Stomach (tissue), 9 donors: ENCODE data around the gene TEAD2. TPM values are rescaled to one million over a fixed set of nuclear protein-coding genes. Genes with fewer than 3 reads are reported as not detected.
A peak's percentile ranks its signal among the peaks of the same experiment; 100 is the strongest.

Experiments
- DNase-seq, 2 donors: peaks; one replicate each; pipeline versions ENCODE4 v3.0.0 to v3.0.0-alpha.2; 2013 to 2019
- H3K27ac ChIP-seq, 5 donors: fragments of 200-600 bp in 4 of 5; sonication (generic) in 4 of 5; one replicate each; pipeline ENCODE4 v1.5.1; 2013 to 2019; ENCODE audit warnings: mild to moderate bottlenecking in 1 of 5, moderate library complexity in 1 of 5
- H3K27me3 ChIP-seq, 3 donors: fragments of 200-600 bp; sonication (generic); one replicate each; pipeline ENCODE4 v1.5.1; 2017 to 2019; ENCODE audit warnings: mixed run types in 1 of 3
- H3K36me3 ChIP-seq, 4 donors: fragments of 200-600 bp; sonication (generic); 1 replicate in 3 of 4; 2 replicates in 1 of 4; pipeline ENCODE4 v1.5.1; 2016 to 2019
- H3K4me1 ChIP-seq, 4 donors: fragments of 200-600 bp; sonication (generic); one replicate each; pipeline ENCODE4 v1.5.1; 2016 to 2019
- H3K4me3 ChIP-seq, 4 donors: fragments of 200-600 bp; sonication (generic) in 3 of 4; one replicate each; pipeline ENCODE4 v1.5.1; 2016 to 2019; ENCODE audit warnings: mild to moderate bottlenecking in 1 of 4
- H3K9me3 ChIP-seq, 4 donors: fragments of 200-600 bp; sonication (generic); one replicate each; pipeline ENCODE4 v1.5.1; 2016 to 2019
- EP300 ChIP-seq: sonication (generic); formaldehyde crosslinking; IDR thresholded peaks from one replicate; pipeline ENCODE4 v1.6.1; 2017; ENCODE audit warnings: antibody characterized with exemption
- POLR2A ChIP-seq, 4 donors: fragments of 450-650 bp; IDR thresholded peaks; one replicate each; pipeline ENCODE4 v1.6.1; 2016; ENCODE audit warnings: antibody characterized with exemption in 4 of 4, control low read depth in 2 of 4, mild to moderate bottlenecking in 1 of 4, moderate library complexity in 1 of 4
- POLR2AphosphoS5 ChIP-seq, 3 donors: sonication (generic); formaldehyde crosslinking; IDR thresholded peaks; one replicate each; pipeline ENCODE4 v1.6.1; 2016; ENCODE audit warnings: antibody characterized with exemption in 3 of 3
- WGBS, 5 donors: extraction: QIAGEN DNeasy Blood & Tissue Kit in 3 of 5; methylation state at CpG; one replicate each; pipeline versions ENCODE4 v1.1.5 to v1.1.7; 2013 to 2018; 5-methylcytosine and 5-hydroxymethylcytosine counted together
- intact Hi-C: fragments of 100-400 bp; cut with DNase I; formaldehyde crosslinking; loops from one replicate; pipeline ENCODE4 v1.15.1; 2023; ENCODE audit warnings: low total_unique reads
- polyA plus RNA-seq, 3 donors: library from polyadenylated mRNA; stranded (reverse); fragments of 200-250 nt; gene quantifications; one replicate each; pipeline ENCODE4 v1.2.3, GENCODE V29; 2013
- total RNA-seq, 5 donors: library from RNA; depleted of rRNA; stranded (reverse); fragments of >200 nt; gene quantifications; one replicate each; pipeline versions ENCODE4 v1.1.0 to v1.2.3, GENCODE V29; 2014 to 2016
- TF ChIP-seq, protein P1 (sequence below), 7 experiments: fragments of 450-650 bp in 4 of 7; fragments of 200-600 bp in 3 of 7; sonication (generic) in 3 of 7; IDR thresholded peaks; one replicate each; pipeline ENCODE4 v1.5.1; 2016 to 2019; ENCODE audit warnings: antibody characterized with exemption in 7 of 7, control low read depth in 2 of 7, mild to moderate bottlenecking in 1 of 7
- donor health status: healthy with polysubstance abuse.
- donor health status: Bipolar disorder and iron deficiency.
- donor health status: healthy.

Gene TEAD2
- total and polyA plus RNA-seq, 8 donors: 4.3 to 42.0 (median 20.0) TPM

DNA sequence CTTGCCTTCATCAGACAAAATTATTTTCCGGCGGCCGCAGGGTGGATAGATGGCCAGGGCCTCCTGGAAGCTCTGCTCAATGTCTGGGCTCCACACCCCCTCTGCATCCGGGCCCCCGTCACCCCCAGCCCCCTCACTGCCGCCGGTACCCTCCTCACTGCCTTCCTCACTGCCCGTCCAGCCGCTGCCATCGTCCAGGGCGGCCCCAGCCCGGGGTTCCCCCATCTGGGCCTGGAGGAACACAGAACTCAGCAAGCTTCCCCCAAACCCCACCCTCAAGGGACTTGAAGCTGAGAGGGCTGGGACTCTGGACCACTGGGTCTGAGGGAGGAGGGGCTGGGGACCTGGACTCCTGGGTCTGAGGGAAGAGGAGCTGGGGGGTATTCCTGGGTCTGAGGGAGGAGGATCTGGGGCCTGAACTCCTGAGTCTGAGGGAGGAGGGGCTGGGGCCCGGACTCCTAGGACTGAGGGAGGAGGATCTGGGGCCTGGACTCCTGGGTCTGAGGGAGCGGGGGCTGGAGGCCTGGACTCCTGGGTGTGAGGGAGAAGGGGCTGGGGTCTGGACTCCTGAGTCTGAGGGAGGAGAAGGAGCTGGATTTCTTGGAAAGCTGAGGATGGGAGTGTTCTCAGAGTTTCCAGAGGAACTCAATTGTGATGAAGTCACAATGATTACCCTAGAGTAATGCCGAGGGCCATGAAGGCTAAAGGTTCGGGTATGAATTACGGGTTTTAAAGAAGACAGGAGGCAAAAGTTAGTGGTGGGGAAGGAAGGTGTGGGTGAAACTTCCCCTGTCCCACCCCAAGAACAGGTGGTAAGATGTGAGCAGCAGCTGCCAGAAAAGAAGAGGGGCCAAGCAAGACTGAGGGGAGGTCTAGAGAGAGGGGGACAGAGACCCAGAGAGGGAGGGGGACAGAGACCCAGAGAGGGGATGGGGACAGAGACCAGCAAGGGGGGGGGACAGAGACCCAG lies 2.1 kb downstream of the TEAD2 start:
- TF ChIP-seq POLR2AphosphoS5 (IDR thresholded peaks at IDR 0.05): no peak
- no peak for TF ChIP-seq POLR2A (IDR thresholded peaks at IDR 0.05)
- TF ChIP-seq EP300: no peak
- TF ChIP-seq, protein P1, sequence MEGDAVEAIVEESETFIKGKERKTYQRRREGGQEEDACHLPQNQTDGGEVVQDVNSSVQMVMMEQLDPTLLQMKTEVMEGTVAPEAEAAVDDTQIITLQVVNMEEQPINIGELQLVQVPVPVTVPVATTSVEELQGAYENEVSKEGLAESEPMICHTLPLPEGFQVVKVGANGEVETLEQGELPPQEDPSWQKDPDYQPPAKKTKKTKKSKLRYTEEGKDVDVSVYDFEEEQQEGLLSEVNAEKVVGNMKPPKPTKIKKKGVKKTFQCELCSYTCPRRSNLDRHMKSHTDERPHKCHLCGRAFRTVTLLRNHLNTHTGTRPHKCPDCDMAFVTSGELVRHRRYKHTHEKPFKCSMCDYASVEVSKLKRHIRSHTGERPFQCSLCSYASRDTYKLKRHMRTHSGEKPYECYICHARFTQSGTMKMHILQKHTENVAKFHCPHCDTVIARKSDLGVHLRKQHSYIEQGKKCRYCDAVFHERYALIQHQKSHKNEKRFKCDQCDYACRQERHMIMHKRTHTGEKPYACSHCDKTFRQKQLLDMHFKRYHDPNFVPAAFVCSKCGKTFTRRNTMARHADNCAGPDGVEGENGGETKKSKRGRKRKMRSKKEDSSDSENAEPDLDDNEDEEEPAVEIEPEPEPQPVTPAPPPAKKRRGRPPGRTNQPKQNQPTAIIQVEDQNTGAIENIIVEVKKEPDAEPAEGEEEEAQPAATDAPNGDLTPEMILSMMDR (IDR thresholded peaks at IDR 0.05): no peak
- H3K27me3 ChIP-seq: peaks cover 0 to 33% (median 9%) of the 10 kb centered on the region in 3 donors
- no peaks in the 10 kb centered on the region for H3K9me3 ChIP-seq
- peak overlapping the region in 4 of 5 donors; percentile 13 to 94 (median 94) for H3K27ac ChIP-seq
- intact Hi-C loops: no loop called here
- peak in 1 of 2 donors; percentile 36 for DNase-seq
- peaks cover 20 to 74% (median 44%) of the 10 kb centered on the region in 4 donors for H3K4me1 ChIP-seq
- no peak overlapping the region for H3K4me3 ChIP-seq
- WGBS, 5 donors: 71 to 88% (median 85%) methylated on average over 14 to 17 of the region's 17 CpGs
- H3K36me3 ChIP-seq: peaks cover 6 to 46% (median 39%) of the 10 kb centered on the region in 4 donors

DNA sequence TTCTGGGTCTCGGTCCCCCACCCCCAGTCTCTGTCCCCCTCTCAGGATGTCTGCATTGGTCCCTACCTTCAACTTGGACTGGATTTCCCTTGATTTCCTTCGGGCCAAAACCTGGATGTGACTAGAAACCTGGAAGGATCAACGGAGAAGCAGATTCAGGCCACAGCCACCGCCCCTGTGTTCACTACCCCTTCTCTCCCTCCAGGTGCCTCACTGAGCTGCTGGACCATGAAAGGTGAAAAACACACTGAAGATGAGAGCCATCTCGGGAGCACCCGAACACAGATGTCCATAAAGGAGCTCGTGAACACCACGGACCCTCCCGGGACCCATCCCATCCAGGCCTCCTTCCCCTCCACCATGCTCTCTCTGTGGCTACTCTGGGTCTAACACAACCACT lies 5.0 kb downstream of the TEAD2 start:
- no peak for DNase-seq
- TF ChIP-seq POLR2AphosphoS5 (IDR thresholded peaks at IDR 0.05) (no peak), EP300 (no peak), POLR2A (IDR thresholded peaks at IDR 0.05) (no peak)
- TF ChIP-seq, protein P1 (IDR thresholded peaks at IDR 0.05): no peak
- peaks cover 18 to 75% (median 68%) of the 10 kb centered on the region in 4 donors for H3K36me3 ChIP-seq
- 85 to 93% (median 88%) methylated on average over 7 to 9 of the region's 9 CpGs for WGBS, 5 donors
- peak overlapping the region in 4 of 5 donors; percentile 37 to 67 (median 64) for H3K27ac ChIP-seq
- intact Hi-C loops: no loop called here
- H3K9me3 ChIP-seq: no peaks in the 10 kb centered on the region
- no peak overlapping the region for H3K4me3 ChIP-seq
- H3K4me1 ChIP-seq: peaks cover 5 to 51% (median 24%) of the 10 kb centered on the region in 4 donors
- H3K27me3 ChIP-seq: peaks cover 0 to 12% (median 0%) of the 10 kb centered on the region in 3 donors

DNA sequence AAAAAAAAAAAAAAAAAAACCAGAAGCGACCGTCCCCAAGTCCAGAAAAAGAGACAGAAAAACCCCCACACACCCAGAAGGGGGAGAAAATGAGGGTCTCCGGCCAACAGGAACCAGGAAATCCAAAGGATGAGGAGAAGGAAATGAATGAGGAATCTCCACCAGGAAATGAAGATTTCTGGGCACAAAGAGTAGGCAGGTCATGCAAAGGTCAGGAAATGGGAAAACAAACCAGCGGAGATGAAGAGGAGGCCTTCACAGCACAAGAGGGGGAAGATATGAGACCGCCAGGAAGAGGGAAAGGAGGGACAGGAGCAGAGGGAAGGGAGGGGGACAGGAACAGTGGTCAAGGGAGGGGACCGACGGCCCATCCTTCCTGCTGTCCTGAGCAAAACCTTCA lies 5.8 kb downstream of the TEAD2 start:
- Histone ChIP-seq H3K27ac (peak overlapping the region in 4 of 5 donors; percentile 37 to 67 (median 64)), H3K27me3 (peaks cover 0 to 4% (median 0%) of the 10 kb centered on the region in 3 donors), H3K4me3 (no peak overlapping the region), H3K4me1 (peaks cover 5 to 45% (median 19%) of the 10 kb centered on the region in 4 donors), H3K9me3 (no peaks in the 10 kb centered on the region), H3K36me3 (peaks cover 18 to 84% (median 76%) of the 10 kb centered on the region in 4 donors)
- intact Hi-C loops: no loop called here
- no peak for TF ChIP-seq EP300
- TF ChIP-seq, protein P1 (IDR thresholded peaks at IDR 0.05): no peak
- no peak for TF ChIP-seq POLR2AphosphoS5 (IDR thresholded peaks at IDR 0.05)
- TF ChIP-seq POLR2A (IDR thresholded peaks at IDR 0.05): no peak
- DNase-seq: peak in 1 of 2 donors; percentile 39
- WGBS, 5 donors: 52 to 68% (median 55%) methylated on average over 7 of the region's 7 CpGs

DNA sequence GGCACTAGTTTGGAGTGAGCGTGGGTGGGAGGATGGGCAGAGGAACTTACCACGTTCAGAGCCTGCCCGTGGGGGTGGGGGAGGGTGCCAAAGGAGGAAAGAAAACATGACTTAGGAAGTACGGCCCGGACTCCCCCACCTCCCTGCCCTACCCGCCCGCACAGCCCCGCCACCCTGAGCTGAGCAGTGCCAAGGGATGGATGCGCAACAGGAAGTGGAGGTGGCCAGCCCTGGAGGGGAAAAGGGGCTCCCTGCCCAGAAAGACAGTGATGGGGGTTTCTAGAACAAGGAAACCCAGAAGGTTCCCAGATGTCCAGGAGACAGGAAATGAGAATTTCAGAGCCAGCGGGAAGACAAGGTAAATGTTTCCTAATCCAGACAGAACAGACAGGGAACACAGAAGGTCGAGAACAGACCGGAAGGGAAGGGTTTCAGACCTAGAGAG lies 6.3 kb downstream of the TEAD2 start:
- peak in 1 of 2 donors; percentile 32 for DNase-seq

More for the DNA sequence above, 6.3 kb downstream of the TEAD2 start:
- H3K4me1 ChIP-seq: peaks cover 5 to 41% (median 16%) of the 10 kb centered on the region in 4 donors
- H3K36me3 ChIP-seq: peaks cover 18 to 88% (median 80%) of the 10 kb centered on the region in 4 donors
- H3K27ac ChIP-seq: peak overlapping the region in 4 of 5 donors; percentile 47 to 67 (median 64)
- no peak for TF ChIP-seq EP300
- TF ChIP-seq, protein P1 (IDR thresholded peaks at IDR 0.05): no peak
- no peak for TF ChIP-seq POLR2A (IDR thresholded peaks at IDR 0.05)
- TF ChIP-seq POLR2AphosphoS5 (IDR thresholded peaks at IDR 0.05): no peak
- no peak overlapping the region for H3K4me3 ChIP-seq
- intact Hi-C loops: no loop called here
- WGBS, 5 donors: 41 to 69% (median 59%) methylated on average over 12 of the region's 12 CpGs
- H3K27me3 ChIP-seq: no peaks in the 10 kb centered on the region
- no peaks in the 10 kb centered on the region for H3K9me3 ChIP-seq
